Stromal cell of bone marrow (primary cell): ENCODE measurements around the gene TTC9B.
"Not testable (repeated sequence)": the region's sequence is repeated elsewhere in the genome, so short reads cannot be mapped to it uniquely, and the experiment has no call there.

Source experiments
- DNase-seq: peaks from one replicate; pipeline ENCODE4 v3.0.0-alpha.2; 2012; ENCODE audit warnings: low read depth

TTC9B gene

DNA sequence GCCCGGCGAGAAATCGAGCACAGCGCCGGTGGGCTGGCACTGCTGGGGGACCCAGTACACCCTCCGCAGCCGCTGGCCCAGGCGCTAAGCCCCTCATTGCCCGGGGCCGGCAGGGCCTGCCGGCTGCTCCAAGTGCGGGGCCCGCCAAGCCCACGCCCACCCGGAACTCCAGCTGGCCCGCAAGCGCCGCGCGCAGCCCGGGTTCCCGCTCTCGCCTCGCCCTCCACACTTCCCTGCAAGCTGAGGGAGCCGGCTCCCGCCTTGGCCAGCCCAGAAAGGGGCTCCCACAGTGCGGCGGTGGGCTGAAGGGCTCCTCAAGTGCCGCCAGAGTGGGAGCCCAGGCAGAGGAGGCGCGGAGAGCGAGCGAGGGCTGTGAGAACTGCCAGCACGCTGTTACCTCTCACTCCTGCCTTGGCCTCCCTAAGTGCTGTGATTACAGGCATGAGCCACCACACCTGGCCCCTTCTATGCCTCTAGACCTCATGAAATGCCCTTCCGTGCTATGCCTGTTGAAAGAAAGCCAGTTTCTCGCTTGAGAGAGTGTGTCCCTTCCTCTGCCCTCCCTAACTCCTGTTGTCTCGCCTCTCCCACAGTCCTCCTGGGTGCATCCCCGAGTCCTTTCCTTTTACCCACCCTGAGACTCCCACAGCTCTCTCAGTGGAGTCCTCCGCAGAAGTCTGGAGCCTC is 47.7 kb downstream of the TTC9B start:
- not testable (repeated sequence) for DNase-seq

DNA sequence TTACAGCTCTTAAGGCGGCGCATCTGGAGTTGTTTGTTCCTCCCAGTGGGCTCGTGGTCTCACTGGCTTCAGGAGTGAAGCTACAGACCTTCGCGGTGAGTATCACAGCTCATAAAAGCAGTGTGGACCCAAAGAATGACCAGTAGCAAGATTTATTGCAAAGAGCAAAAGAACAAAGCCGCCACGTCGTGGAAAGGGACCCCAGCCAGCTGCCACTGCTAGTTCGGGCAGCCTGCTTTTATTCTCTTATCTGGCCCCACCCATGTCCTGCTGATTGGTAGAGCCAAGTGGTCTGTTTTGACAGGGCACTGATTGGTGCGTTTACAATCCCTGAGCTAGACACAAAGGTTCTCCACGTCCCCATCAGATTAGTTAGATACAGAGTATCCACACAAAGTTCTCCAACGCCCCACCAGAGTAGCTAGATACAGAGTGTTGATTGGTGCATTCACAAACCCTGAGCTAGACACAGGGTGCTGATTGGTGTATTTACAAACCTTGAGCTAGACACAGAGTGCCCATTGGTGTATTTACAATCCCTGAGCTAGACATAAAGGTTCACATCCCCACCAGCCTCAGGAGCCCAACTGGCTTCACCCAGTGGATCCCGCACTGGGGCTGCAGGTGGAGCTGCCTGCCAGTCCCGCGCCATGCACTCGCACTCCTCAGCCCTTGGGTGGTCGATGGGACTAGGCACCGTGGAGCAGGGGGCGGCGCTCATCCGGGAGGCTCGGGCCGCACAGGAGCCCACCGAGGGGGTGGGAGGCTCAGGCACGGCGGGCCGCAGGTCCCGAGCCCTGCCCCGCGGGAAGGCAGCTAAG is 48.5 kb downstream of the TTC9B start:
- not testable (repeated sequence) for DNase-seq
